Measurements from ENCODE around the gene ASTN2. TPM values are rescaled to one million over a fixed set of nuclear protein-coding genes. Genes with fewer than 3 reads are reported as not detected.

ASTN2 gene
- polyA plus RNA-seq, 2 of the 4 experiments (the other 2 are of a cell fraction), result 5.8 to 11.6 TPM

GRCh38 chr9:116419181-116419580, 995.7 kb downstream of the ASTN2 start:
- CTCF ChIA-PET, result interaction anchor here (0.9 to 1.3 kb wide), 2 partner anchors 12 to 153 kb away, joined by 3 to 4 read pairs; no protein-coding TSS in a partner anchor
- WGBS (ENCODE audit: missing lambda C conversion rate), result 90% methylated on average over 3 of the region's 3 CpGs
- POLR2A ChIA-PET, result no interaction called here
- ATAC-seq (no peak), DNase-seq (ENCODE audit: low read depth in 1 of 2, low spot score in 1 of 2) (no peak), FAIRE-seq (no peak)
- TF ChIP-seq PBX3 (IDR thresholded peaks at IDR 0.05) (no peak), E2F6 (IDR thresholded peaks at IDR 0.05; ENCODE audit: borderline replicate concordance, low read depth) (no peak), RCOR1 (IDR thresholded peaks at IDR 0.05; ENCODE audit: low read depth, low read length) (no peak), MYC (IDR thresholded peaks at IDR 0.05; ENCODE audit: borderline replicate concordance, low read length) (no peak), ATOH8 (CRISPR knock-in tag; IDR thresholded peaks at IDR 0.05; ENCODE audit: low read depth) (no peak), EP300 (IDR thresholded peaks at IDR 0.05) (no peak), RNF2 (IDR thresholded peaks at IDR 0.05; ENCODE audit: borderline replicate concordance, low read depth) (no peak), MAFK (IDR thresholded peaks at IDR 0.05; ENCODE audit: partially characterized antibody) (no peak), TFCP2L1 (CRISPR knock-in tag; IDR thresholded peaks at IDR 0.05) (no peak), RAD21 (conservative IDR thresholded peaks at IDR 0.05 in 1 of 2, IDR thresholded peaks at IDR 0.05 in 1 of 2) (no peak), FOXS1 (CRISPR knock-in tag; IDR thresholded peaks at IDR 0.05) (no peak), NFE2L2 (conservative IDR thresholded peaks at IDR 0.05; ENCODE audit: low read length) (no peak), POLR2A (IDR thresholded peaks at IDR 0.05; ENCODE audit: low read length) (no peak), POLR2AphosphoS2 (conservative IDR thresholded peaks at IDR 0.05; ENCODE audit: low read length) (no peak), REST (IDR thresholded peaks at IDR 0.05) (no peak), NR3C1 (IDR thresholded peaks at IDR 0.05) (no peak), HOXB13 (CRISPR knock-in tag; IDR thresholded peaks at IDR 0.05; ENCODE audit: low read depth) (no peak)
- Histone ChIP-seq H3K4me1 (no peaks in the 10 kb centered on the region), H3K4me3 (no peak overlapping the region), H3K4me2 (no peak overlapping the region), H3K27ac (no peak overlapping the region), H3K9me3 (no peaks in the 10 kb centered on the region)

- DNase-seq (ENCODE audit: low read depth in 1 of 2, low spot score in 1 of 2), result no peak
- WGBS (ENCODE audit: missing lambda C conversion rate), result 80% methylated on average over 2 of the region's 2 CpGs
- no peaks in the 10 kb centered on the region for H3K9me3 ChIP-seq
- ChIA-PET CTCF (interaction anchor here (0.6 to 1.7 kb wide), 3 partner anchors 12 to 154 kb away, joined by 3 to 5 read pairs (median 3); no protein-coding TSS in a partner anchor), POLR2A (interaction anchor here (0.7 kb wide), 1 partner anchor 15 kb away, joined by 3 read pairs; no protein-coding TSS in a partner anchor)
- ATAC-seq, result no peak
- H3K4me2 ChIP-seq, result no peak overlapping the region
- no peak overlapping the region for H3K4me3 ChIP-seq
- no peaks in the 10 kb centered on the region for H3K4me1 ChIP-seq
- FAIRE-seq, result no peak
- no peak overlapping the region for H3K27ac ChIP-seq
- TF ChIP-seq ATOH8 (CRISPR knock-in tag; IDR thresholded peaks at IDR 0.05; ENCODE audit: low read depth) (no peak), CBX2 (IDR thresholded peaks at IDR 0.05; ENCODE audit: borderline replicate concordance, low read depth) (no peak), ZSCAN20 (CRISPR knock-in tag; IDR thresholded peaks at IDR 0.05) (no peak), HOXA7 (CRISPR knock-in tag; IDR thresholded peaks at IDR 0.05) (no peak), NR3C1 (IDR thresholded peaks at IDR 0.05) (no peak), RAD21 (conservative IDR thresholded peaks at IDR 0.05 in 1 of 2, IDR thresholded peaks at IDR 0.05 in 1 of 2) (no peak), MAFK (IDR thresholded peaks at IDR 0.05; ENCODE audit: partially characterized antibody) (no peak), POLR2A (IDR thresholded peaks at IDR 0.05; ENCODE audit: low read length) (no peak), MAX (IDR thresholded peaks at IDR 0.05) (no peak), TFCP2L1 (CRISPR knock-in tag; IDR thresholded peaks at IDR 0.05) (no peak), GATA3 (IDR thresholded peaks at IDR 0.05; ENCODE audit: borderline replicate concordance) (no peak), ZNF302 (CRISPR knock-in tag; IDR thresholded peaks at IDR 0.05) (no peak), KDM1A (IDR thresholded peaks at IDR 0.05; ENCODE audit: low read depth) (no peak), EP300 (IDR thresholded peaks at IDR 0.05) (no peak)
These were observed 997.4 kb downstream of the ASTN2 start for GRCh38 chr9:116417464-116417863.
